HepG2 (cell line): ENCODE data around the gene MLXIPL. TPM values are rescaled to one million over a fixed set of nuclear protein-coding genes. Genes with fewer than 3 reads are reported as not detected.

ENCODE experiments used
- FOXA1 ChIP-seq, 2 experiments: fragments of 450-650 bp in 1 of 2; sonication (generic) in 1 of 2; formaldehyde crosslinking in 1 of 2; IDR thresholded peaks; 2 replicates each; pipeline versions ENCODE4 v1.4.0 to v1.6.1; 2016 to 2020; ENCODE audit warnings: missing genetic modification reagents in 1 of 2
- FOXO1 ChIP-seq: sonication (generic); formaldehyde crosslinking; IDR thresholded peaks from 2 replicates; pipeline ENCODE4 v1.4.0; 2020; ENCODE audit warnings: missing genetic modification reagents
- GFI1 ChIP-seq: sonication (generic); formaldehyde crosslinking; IDR thresholded peaks from 2 replicates; pipeline ENCODE4 v1.5.0; 2020; ENCODE audit warnings: missing genetic modification reagents, mild to moderate bottlenecking, borderline replicate concordance
- MEF2D ChIP-seq: sonication (generic); formaldehyde crosslinking; IDR thresholded peaks from 2 replicates; pipeline ENCODE4 v1.5.1; 2020; ENCODE audit warnings: mild to moderate bottlenecking, missing genetic modification reagents
- MNT ChIP-seq: fragments of 450-650 bp; IDR thresholded peaks from 2 replicates; pipeline ENCODE4 v1.6.1; 2016
- PRDM15 ChIP-seq: sonication (generic); formaldehyde crosslinking; IDR thresholded peaks from 2 replicates; pipeline ENCODE4 v1.4.0; 2020; ENCODE audit warnings: missing genetic modification reagents
- RBFOX2 ChIP-seq: fragments of 200-400 bp; formaldehyde crosslinking; IDR thresholded peaks from 2 replicates; pipeline ENCODE4 v1.6.1; 2017; ENCODE audit warnings: low read depth, mild to moderate bottlenecking, low read length
- RFX3 ChIP-seq: IDR thresholded peaks from 2 replicates; pipeline ENCODE4 v1.6.1; 2016; ENCODE audit warnings: missing biosample characterization, missing genetic modification reagents
- ZBTB46 ChIP-seq: sonication (generic); formaldehyde crosslinking; IDR thresholded peaks from 2 replicates; pipeline ENCODE4 v1.4.0; 2020; ENCODE audit warnings: mild to moderate bottlenecking, missing genetic modification reagents, borderline replicate concordance
- ZC3H4 ChIP-seq: sonication (generic); formaldehyde crosslinking; IDR thresholded peaks from 2 replicates; pipeline ENCODE4 v1.4.0; 2020; ENCODE audit warnings: missing genetic modification reagents, borderline replicate concordance
- ZKSCAN5 ChIP-seq: sonication (generic); formaldehyde crosslinking; IDR thresholded peaks from 2 replicates; pipeline ENCODE4 v1.5.1; 2020; ENCODE audit warnings: mild to moderate bottlenecking, missing genetic modification reagents
- ZNF224 ChIP-seq: sonication (generic); formaldehyde crosslinking; IDR thresholded peaks from 2 replicates; pipeline ENCODE4 v1.5.0; 2020; ENCODE audit warnings: mild to moderate bottlenecking, missing genetic modification reagents
- ZNF263 ChIP-seq: sonication (generic); formaldehyde crosslinking; IDR thresholded peaks from 2 replicates; pipeline ENCODE4 v1.4.0; 2020; ENCODE audit warnings: missing genetic modification reagents
- ZNF282 ChIP-seq: fragments of 450-650 bp; IDR thresholded peaks from 2 replicates; pipeline ENCODE4 v1.6.1; 2018; ENCODE audit not compliant: partially characterized antibody
- ZNF343 ChIP-seq: sonication (generic); formaldehyde crosslinking; IDR thresholded peaks from 2 replicates; pipeline ENCODE4 v1.4.0; 2020; ENCODE audit warnings: mild to moderate bottlenecking, missing genetic modification reagents
- ZNF484 ChIP-seq: sonication (generic); formaldehyde crosslinking; IDR thresholded peaks from 2 replicates; pipeline ENCODE4 v1.5.1; 2020; ENCODE audit warnings: mild to moderate bottlenecking, low read depth, missing genetic modification reagents, borderline replicate concordance
- ZNF550 ChIP-seq: sonication (generic); formaldehyde crosslinking; IDR thresholded peaks from 2 replicates; pipeline ENCODE4 v1.4.0; 2020; ENCODE audit warnings: mild to moderate bottlenecking, missing genetic modification reagents, borderline replicate concordance
- ZNF572 ChIP-seq: sonication (generic); formaldehyde crosslinking; IDR thresholded peaks from 2 replicates; pipeline ENCODE4 v1.5.1; 2020; ENCODE audit warnings: mild to moderate bottlenecking, missing genetic modification reagents
- ZNF674 ChIP-seq: sonication (generic); formaldehyde crosslinking; IDR thresholded peaks from 2 replicates; pipeline ENCODE4 v1.5.0; 2020; ENCODE audit warnings: low read depth, mild to moderate bottlenecking, missing genetic modification reagents
- ZNF772 ChIP-seq: sonication (generic); formaldehyde crosslinking; IDR thresholded peaks from 2 replicates; pipeline ENCODE4 v1.5.0; 2020; ENCODE audit warnings: mild to moderate bottlenecking, missing genetic modification reagents
- polyA plus RNA-seq, 8 experiments: library from polyadenylated mRNA; depleted of rRNA in 3 of 8; stranded (reverse) in 7 of 8; unstranded in 1 of 8; fragments of >200 nt; fragmentation: Illumina TruSeq in 4 of 8; extraction: Trizol in 4 of 8; gene quantifications; 2 replicates each; pipeline versions ENCODE4 v1.2.1 to v1.2.3, GENCODE V29; 2011 to 2016; ENCODE audit warnings: low read depth in 4 of 8, missing spikeins in 1 of 8, mixed read lengths in 1 of 8; ENCODE audit not compliant: insufficient read depth in 1 of 8
- total RNA-seq, 5 experiments: library from RNA; depleted of rRNA; stranded (reverse); fragments of >200 nt; fragmentation: Illumina TruSeq; extraction: Trizol; gene quantifications; 2 replicates each; pipeline ENCODE4 v1.2.3, GENCODE V29; 2016; ENCODE audit warnings: low read depth in 1 of 5

MLXIPL gene
- total and polyA plus RNA-seq, 2 of the 13 experiments (the other 11 are each of a cell fraction or from before 2014, with no cell fraction given), result 51.6 to 60.1 TPM

DNA sequence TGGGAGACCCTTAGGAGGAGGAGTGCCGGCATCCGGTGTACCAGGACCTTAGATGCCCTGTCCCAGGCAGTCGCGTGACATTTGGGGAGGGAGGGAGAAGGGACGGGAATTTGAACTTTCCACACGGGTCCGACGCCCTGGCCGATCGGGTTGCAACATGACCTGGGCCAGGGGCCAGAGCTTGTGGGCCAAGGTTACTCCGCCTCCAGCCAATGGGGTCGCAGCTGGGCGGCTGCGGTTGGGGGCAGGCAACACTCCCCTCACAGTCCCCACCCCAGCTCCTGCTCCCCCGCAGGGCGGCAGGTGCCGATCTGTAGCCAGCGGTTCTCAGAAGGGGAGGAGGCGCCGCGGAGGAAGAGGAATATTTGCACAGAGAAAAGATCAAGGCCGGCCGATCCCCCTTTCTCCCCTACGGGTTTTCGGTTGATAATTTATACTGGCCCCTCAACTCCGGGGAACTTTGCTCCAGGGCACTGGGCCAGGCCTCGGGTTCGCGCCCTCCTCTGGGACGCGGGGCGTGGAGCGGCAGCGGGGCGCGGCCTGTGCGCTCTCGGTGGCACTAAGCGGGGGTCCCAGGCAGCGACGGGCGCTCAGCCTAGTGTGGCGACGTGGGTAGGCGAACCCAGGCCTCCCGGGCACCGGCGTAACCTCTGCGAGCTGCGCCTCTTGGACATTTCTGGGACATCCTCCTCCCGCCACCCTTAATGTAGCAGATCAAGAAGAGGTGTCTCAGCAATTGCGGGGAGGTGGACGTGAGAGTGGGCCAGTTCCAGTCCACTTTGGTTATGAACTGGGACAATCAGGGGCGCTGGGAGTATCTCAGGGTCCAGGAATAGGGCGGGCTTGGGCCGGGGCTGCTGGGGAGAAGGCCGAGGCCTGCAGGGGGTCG lies 1.2 kb downstream of the MLXIPL start (continued):
- TF ChIP-seq MEF2D (CRISPR knock-in tag), result peak; percentile 50
- peak; percentile 95 for TF ChIP-seq ZNF224 (CRISPR knock-in tag)
- TF ChIP-seq PRDM15, result 0 out of 2 replicates have a peak, but pooled peaks have one; percentile 35
- no peak for TF ChIP-seq RFX3
- TF ChIP-seq ZNF550 (CRISPR knock-in tag), result no peak; the same call in 1 of the 2 replicates
- TF ChIP-seq ZNF343 (CRISPR knock-in tag), result no peak; the same call in 1 of the 2 replicates
- TF ChIP-seq ZNF484 (CRISPR knock-in tag), result 0 out of 2 replicates have a peak, but pooled peaks have one; percentile 19
- peak; percentile 65 for TF ChIP-seq ZNF772 (CRISPR knock-in tag)
- no peak for TF ChIP-seq ZNF572 (CRISPR knock-in tag)
- TF ChIP-seq ZNF282, result no peak
- TF ChIP-seq ZBTB46 (CRISPR knock-in tag), result no peak
- TF ChIP-seq ZKSCAN5 (CRISPR knock-in tag), result no peak
- TF ChIP-seq MNT, result peak; percentile 33; the same call in 1 of the 2 replicates
- TF ChIP-seq GFI1 (CRISPR knock-in tag), result peak; percentile 78
- peak; percentile 100 for TF ChIP-seq RBFOX2
- no peak for TF ChIP-seq FOXA1 (IDR thresholded peaks at IDR 0.05)
- TF ChIP-seq FOXA1 (CRISPR knock-in tag; IDR thresholded peaks at IDR 0.05), result peak; percentile 66
- peak; percentile 56 for TF ChIP-seq ZNF263 (CRISPR knock-in tag)
- TF ChIP-seq FOXO1, result peak; percentile 77; the same call in 1 of the 2 replicates
- TF ChIP-seq ZC3H4 (CRISPR knock-in tag), result peak; percentile 64; the same call in 1 of the 2 replicates
- TF ChIP-seq ZNF674 (CRISPR knock-in tag), result 0 out of 2 replicates have a peak, but pooled peaks have one; percentile 3
